ENCODE measurements around the gene VWA2.

Gene VWA2

GRCh38 chr10:114245121-114245791, 6.2 kb downstream of the VWA2 start:
- no peak overlapping the region for H3K4me3 ChIP-seq (ENCODE audit: low read depth, low read length)
- TF ChIP-seq CTCF (IDR thresholded peaks at IDR 0.05; ENCODE audit: low read depth, low read length), result no peak

- no peak overlapping the region for H3K4me3 ChIP-seq (ENCODE audit: low read depth, low read length)
Observed at GRCh38 chr10:114246679-114247305, 7.7 kb downstream of the VWA2 start.

GRCh38 chr10:114250236-114250635, 11.2 kb downstream of the VWA2 start:
- TF ChIP-seq CTCF (IDR thresholded peaks at IDR 0.05; ENCODE audit: low read depth, low read length), result no peak
- H3K4me3 ChIP-seq (ENCODE audit: low read depth, low read length), result no peak overlapping the region

More at GRCh38 chr10:114246679-114247305, 7.7 kb downstream of the VWA2 start:
- TF ChIP-seq CTCF (IDR thresholded peaks at IDR 0.05; ENCODE audit: low read depth, low read length), result no peak

GRCh38 chr10:114250716-114251115, 11.7 kb downstream of the VWA2 start:
- H3K4me3 ChIP-seq (ENCODE audit: low read depth, low read length), result no peak overlapping the region
- no peak for TF ChIP-seq CTCF (IDR thresholded peaks at IDR 0.05; ENCODE audit: low read depth, low read length)

GRCh38 chr10:114252092-114252491, 13.0 kb downstream of the VWA2 start:
- TF ChIP-seq CTCF (IDR thresholded peaks at IDR 0.05; ENCODE audit: low read depth, low read length), result no peak
- no peak overlapping the region for H3K4me3 ChIP-seq (ENCODE audit: low read depth, low read length)

- no peak overlapping the region for H3K4me3 ChIP-seq (ENCODE audit: low read depth, low read length)
- TF ChIP-seq CTCF (IDR thresholded peaks at IDR 0.05; ENCODE audit: low read depth, low read length), result no peak
Observed at GRCh38 chr10:114252883-114253282, 13.8 kb downstream of the VWA2 start.

- H3K4me3 ChIP-seq (ENCODE audit: low read depth, low read length), result no peak overlapping the region
- TF ChIP-seq CTCF (IDR thresholded peaks at IDR 0.05; ENCODE audit: low read depth, low read length), result no peak
Observed at GRCh38 chr10:114255227-114255626, 16.2 kb downstream of the VWA2 start.
